IPS DF 4.7 (cell line): ENCODE data around the gene GSC2.

Source experiments
- DNase-seq: peaks from one replicate; pipeline ENCODE4 v3.0.0-alpha.2; 2013; ENCODE audit warnings: low spot score; ENCODE audit errors: extremely low read depth

Gene GSC2

GRCh38 chr22:19120829-19121630 is 29.1 kb downstream of the GSC2 start:
- DNase-seq: no peak

DNA sequence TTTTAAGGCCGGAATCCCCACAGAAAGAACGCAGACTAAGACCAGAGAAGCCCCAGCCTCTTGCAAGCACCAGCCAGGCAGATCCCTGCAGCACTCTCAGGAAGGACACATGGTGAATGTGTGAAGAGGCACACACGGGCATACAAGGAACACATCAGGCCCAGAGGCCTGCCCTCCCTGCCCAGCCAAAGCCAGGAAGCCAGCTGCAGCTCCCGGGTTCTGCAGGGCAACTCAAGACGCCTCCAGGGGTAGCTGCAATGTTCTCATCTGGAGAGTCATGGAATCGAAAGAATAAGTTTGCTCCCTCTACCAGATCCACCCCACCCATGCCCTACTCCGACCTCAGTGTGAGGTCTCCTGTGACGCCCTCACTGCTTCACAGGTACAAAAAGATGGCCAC is 30.1 kb downstream of the GSC2 start:
- no peak for DNase-seq

DNA sequence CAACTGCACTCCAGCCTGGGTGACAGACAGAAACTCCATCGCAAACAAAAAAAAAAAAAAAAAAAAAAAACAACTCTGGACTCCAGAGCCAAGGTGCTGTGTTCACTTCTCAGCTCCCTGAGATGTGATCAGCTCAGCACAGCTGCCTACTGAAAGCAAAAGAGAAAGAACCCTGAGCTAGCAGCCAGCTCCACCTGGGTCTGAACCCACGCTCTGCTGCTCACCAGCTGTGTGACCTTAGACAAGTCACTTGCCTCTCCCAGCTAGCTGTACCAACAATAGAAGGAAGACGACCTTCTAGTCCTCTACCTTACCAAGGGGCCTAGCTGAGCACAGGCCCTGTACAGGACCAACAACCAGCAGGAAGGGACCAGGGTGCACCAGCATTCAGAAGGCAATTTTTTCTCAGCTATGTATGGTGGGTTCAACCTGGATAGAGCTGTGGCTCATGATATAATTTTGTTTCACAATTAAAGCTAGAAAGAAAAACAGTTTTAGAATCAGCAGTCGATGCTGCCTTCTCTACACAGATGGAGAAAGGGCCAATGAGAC is 31.7 kb downstream of the GSC2 start:
- no peak for DNase-seq

DNA sequence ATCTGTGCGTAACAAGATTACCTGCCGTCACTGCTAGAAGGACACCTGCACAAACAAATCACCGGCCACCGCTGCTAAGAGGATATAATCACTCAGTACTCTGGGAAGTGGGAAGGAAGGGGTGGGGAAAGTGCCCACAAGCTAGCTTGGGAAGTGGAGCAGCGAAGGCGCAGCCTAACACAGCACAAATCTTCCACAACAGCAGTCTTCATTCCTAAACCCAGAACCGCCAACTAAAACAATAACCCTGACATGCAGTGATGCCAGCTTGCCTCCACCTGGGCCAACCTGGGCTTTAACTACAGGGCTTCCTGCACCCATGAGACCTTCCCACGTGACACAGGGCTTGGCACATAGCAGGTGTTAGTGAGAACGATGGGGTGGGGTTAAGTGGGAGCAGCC is 33.0 kb downstream of the GSC2 start:
- DNase-seq: no peak

GRCh38 chr22:19115628-19116027 is 34.5 kb downstream of the GSC2 start:
- no peak for DNase-seq

GRCh38 chr22:19114984-19115552 is 35.0 kb downstream of the GSC2 start:
- no peak for DNase-seq

GRCh38 chr22:19113429-19113828 is 36.7 kb downstream of the GSC2 start:
- DNase-seq: no peak

- no peak for DNase-seq
Observed at GRCh38 chr22:19111584-19111983, 38.5 kb downstream of the GSC2 start.

DNA sequence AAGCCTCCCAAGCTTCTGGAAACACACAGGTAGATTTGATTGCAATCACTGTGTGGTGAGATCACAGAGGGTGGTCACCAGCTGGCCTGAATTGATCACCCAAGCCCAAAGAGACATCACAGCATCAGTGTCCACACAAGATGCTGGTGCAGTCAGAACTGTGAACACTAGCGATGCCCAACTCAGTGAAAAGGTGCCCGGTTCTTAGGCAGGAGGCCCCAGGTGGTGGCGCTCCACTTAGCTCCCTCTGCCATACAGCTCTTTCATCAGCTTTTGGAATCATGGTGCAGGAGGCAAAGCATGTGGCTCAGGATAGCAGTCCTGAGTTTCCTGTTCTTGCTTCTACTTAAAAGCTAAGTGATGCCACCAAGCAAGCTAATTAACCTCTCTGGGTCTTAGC is 39.0 kb downstream of the GSC2 start:
- DNase-seq: no peak

GRCh38 chr22:19110646-19111045 is 39.4 kb downstream of the GSC2 start:
- DNase-seq: no peak

- DNase-seq: no peak
Observed at GRCh38 chr22:19110064-19110458, 40.0 kb downstream of the GSC2 start.

- DNase-seq: no peak
Observed at GRCh38 chr22:19109198-19110063, 40.7 kb downstream of the GSC2 start.

DNA sequence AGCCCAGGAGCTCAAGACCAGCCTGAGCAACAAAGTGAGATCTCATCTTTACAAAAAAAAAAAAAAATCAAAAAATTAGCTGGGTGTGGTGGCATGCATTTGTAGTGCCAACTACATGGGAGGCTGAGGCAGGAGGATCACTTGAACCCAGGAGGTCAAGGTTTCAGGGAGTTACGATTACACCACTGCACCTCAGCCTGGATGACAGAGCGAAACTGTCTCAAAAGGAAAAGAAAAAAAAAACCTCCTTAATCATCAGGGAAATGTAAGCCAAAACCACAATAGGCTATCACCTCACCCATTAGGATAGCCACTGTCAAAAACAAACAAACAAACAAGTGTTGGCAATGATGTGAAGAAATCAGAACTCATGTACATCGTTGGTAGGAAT is 41.3 kb downstream of the GSC2 start:
- DNase-seq: no peak

DNA sequence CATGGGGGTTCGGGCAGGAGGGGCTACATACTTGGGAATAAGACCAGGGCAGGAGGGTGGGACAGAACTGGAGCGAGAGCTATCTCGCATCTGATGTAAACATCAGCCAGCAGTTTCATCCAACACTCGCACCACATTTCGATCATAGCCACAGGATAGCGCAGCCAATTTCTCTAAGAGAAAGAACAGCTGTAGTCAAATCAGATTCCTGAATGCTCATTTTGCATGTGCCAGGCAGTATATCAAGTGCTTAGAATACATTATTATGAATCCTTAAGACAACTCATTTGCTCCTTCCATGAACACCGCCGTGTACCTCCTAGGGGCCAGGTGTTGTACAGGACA is 42.4 kb downstream of the GSC2 start:
- no peak for DNase-seq

GRCh38 chr22:19106886-19107729 is 43.0 kb downstream of the GSC2 start:
- no peak for DNase-seq

DNA sequence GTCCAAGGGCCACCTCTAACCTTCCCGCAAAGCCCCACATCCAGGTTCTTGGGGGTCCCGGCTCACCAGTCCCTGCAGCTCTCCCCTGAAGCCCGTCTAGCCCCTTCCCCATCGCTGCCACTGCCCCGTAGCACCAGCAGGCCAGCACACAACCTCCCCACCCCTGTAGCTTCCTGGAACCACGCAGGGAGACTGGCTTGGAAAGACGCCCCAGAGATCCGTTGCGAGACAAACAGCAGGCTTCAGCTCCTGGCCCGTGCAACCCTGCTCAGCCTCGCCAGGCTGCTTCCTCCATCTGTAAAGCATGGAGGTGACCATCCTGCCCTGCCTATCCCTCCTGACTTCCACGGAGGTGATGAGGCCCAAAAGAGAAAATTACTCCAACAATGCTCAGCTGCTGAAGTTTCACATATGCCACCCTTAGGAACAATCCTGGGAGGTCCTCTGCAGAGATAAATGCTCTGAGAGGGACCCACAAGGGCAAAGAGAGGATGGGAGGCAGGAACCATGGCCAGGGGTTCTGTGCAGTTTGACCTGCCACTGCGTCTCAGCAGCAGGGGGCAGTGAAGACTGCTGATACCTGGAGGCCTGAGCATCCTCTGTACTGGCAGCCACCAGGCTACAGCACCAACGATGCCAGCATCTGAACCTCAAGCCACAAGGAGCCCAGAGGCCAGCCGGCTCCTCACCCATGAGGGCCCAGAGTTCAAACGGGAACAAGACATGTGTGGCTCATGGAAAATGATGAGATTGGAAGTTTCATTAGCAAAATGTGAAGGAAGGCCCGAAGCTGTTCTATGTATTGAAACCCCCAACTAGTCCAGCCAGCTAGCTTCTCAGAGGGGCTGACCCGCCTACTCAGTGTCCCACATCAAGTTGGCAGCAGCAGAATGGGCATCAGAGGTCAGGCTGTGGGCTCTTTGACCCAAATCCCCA is 44.0 kb downstream of the GSC2 start:
- no peak for DNase-seq

- no peak for DNase-seq
Observed at GRCh38 chr22:19105456-19105855, 44.6 kb downstream of the GSC2 start.

DNA sequence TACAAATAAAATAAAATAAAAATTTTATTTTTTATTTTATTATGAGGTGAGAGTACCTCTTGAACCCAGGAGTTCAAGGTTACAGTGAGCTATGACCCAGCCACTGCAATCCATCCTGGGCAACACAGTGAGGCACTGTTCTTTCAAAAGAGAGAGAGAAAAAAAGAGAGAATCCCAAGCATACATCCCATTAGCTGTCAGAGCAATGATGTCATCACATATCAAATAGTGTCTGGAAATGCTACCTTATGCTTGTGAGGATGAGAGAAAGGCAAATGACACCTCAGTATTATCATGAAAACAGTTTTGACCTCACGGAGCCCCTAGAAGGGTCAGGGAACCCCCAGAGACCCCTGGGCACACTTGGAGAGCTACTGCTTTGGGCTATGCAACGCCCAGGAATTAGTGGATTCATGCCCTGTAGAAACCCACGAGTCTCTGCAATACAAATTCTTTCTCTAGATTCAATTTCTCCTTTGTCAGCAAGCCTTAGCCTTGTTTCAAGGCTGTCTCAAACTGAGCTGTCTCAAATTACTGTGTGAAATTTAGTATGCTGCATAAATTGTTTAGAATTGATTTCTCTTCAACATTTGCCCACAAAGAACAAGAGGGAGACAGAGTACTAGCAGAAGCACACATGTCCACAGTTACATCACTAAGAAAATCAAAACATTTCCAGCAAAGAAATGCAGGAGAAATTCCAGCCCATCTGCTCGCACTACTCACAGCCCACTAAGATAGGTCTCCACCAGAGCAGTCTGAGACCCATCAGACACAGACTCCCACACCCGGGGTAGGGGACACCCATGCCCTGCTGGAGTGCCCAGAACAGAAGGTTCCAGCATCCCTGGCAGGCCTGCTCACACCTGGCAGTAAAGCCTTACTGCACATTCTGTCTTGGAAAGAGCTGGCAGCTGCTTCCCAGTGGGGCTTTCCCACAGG is 45.9 kb downstream of the GSC2 start:
- no peak for DNase-seq

- no peak for DNase-seq
Observed at GRCh38 chr22:19098157-19098556, 51.9 kb downstream of the GSC2 start.
